HG03280 (cell line): ENCODE measurements around the gene KLF11.

ENCODE experiments used
- ATAC-seq: cut with Tn5 transposase; IDR thresholded peaks from one replicate; pipeline ENCODE4 v1.9.1; 2021; ENCODE audit warnings: mild to moderate bottlenecking, moderate library complexity; ENCODE audit not compliant: unreplicated experiment

The KLF11 gene

DNA sequence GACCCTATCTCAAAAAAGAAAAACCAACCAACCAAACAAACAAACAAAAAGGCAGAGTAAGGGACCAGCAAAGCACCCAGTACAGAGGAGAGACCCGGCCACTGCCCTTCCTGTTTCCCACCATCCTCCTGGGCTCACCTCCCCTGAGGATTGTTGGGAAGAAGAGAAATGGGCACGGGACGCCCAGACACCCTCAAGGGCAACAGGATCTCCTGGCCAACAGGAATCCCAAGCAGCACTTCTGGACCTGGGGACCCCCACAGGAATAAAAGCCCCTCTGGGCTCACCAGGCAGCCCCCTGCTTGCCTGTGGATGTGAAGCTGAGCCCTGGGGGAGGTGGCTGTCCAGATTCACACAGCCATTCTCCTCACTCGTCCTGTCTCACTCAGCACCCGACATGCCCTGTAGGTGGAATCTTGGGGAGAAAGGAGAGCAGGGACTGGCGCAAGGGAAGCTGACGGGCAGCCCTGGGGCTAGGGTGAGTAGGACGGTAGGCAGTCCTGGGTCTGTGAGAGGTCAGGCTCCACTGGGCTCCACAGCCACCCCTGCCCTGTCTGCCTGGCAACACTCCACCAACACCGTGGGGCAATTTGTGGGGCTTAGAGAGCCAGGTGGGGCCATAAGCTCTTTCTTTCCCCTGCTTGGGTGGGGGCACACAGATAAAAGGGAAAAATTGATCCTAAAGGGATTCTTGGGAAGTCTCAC is 18.0 kb downstream of the KLF11 start:
- no peak for ATAC-seq

DNA sequence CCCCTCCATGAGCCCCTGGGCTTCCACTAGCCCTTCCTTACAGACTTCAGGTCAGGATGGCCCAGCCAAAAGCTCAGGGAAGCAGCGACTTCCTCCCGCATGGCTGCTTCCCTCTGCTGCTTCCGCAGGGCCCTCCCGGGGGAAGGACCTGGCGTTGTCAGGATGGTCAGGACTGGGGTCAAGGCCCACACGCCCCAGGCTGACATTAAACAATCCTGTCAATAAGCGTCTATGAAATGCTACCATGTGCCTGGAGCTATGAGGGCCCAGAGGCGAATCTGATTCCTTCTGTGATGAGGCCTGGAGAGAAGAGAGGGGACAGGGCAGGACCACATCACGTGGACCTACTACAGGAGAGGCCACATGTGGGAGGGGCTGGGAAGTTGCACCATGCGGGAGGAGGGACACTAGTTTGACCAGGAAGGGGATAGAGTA is 19.6 kb downstream of the KLF11 start:
- ATAC-seq: no peak

DNA sequence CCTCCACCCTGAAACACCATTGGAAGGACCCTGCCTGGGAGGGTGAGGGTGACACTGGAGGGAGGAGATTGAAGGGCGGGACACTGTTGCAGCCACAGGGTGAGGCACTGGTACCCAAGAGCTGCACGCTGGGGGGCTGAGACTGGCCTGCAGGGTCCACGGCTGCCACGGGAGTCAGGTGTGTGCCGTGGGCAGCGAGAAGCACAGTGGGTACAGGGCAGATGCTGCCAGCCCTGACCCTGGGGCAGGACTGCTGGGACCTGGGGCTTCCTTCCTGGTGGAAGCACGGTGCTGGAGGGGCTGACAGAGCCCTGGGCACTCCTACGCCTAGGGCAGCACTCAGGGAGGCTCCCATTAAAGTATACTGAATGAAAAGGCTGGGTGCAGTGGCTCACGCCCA is 20.2 kb downstream of the KLF11 start:
- no peak for ATAC-seq

DNA sequence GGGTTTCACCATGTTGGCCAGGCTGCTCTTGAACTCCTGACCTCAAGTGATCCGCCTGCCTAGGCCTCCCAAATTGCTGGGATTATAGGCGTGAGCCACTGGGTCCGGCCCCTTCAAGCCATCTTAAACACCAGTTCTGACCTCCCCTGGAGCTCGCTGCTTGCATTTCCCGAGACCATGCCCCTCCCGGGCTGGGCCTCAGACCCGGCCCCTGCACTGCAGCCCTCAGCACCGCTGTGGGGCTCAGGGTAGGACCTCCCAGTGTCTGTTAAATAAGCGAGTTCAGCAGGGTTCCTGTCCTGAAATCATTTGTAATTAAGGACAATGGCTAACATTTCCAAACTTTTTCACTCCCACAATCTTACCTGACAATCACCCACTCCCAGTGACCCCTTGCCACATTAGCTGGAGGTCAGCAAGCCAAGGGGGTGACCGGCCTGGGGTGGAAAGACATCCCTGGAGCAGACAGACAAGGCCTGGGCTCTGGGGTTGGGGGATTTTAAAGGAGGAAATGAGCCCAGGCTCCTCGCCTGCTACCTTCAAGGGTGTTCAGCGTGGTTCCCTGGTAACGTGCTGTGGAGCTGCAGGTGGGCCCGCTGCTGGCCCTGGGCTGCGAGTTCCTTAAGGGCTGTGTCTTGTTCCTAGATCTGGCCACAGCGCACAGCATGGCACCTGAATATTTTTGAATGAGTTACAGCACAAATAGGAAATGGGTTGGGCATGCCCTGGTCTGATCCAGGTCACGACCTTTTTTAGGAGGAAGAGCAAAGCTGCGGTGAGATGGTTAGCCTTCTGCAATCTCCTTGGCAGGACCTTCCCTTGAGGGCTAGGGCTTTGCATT is 21.8 kb downstream of the KLF11 start:
- ATAC-seq: no peak

DNA sequence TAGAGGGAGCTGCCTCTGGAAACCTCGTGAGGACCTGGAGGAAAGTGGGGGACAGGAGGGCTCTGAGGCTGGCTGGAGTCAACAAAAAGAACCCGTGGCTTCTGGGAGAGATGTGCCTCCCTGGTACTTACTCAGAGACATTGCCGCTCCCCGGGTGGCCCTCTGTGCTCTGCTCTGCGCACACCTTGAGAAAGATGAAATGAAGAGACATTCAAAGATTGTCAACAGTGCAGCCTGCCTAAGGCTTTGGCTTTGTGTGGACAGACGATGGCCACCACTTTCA is 22.4 kb downstream of the KLF11 start:
- no peak for ATAC-seq

DNA sequence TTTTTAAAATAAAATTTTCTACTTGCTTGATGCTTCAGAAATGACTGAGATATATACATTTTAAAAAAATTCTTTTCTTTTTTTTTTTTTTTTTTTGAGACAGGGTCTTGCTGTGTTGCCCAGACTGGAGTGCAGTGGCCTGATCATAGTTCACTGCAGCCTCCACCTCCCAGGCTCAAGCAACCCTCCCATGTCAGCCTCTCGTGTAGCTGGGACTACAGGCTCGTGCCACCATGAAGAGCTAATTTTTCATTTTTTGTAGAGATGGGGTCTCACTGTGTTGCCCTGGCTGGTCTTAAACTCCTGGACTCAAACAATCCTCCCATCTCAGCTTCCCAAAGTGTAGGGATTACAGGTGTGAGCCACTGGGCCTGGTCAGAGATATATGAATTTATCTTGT is 24.0 kb downstream of the KLF11 start:
- no peak for ATAC-seq

DNA sequence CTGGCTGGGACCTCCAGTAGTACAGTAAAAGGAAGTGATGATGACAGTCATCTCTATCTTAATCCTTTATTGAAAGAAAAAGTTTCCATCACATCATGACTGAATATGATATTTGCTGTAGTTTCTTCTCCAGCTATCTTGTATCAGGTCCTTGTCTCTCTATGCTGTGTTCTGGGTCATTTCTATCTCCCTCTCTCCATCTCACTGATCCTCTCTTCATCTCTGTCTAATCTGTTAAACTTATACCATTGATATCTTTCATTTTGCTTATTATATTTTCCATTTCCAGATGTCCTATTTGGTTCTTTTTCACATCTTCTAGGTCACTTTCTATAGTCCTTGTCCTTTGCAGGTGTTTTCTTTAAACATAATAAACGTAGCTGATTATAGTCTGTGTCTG is 24.5 kb downstream of the KLF11 start:
- no peak for ATAC-seq

DNA sequence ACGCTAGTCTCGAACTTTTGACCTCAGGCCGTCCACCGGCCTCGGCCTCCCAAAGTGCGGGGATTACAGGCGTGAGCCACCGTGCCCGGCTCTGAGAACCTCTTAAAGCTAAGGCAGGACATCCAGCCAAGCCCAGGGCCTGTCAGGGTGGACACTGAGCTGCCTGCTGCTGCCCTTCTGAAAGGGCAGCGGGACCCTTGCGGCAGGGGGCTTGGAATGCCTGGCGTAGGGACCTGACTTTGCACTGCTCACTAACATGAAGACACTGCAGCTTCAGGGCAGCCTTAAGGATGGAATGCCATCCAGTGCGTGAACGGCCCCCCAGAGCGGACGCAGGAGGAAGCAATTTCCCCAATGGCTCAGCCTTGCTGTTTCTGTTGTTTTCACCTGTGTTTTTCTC is 27.8 kb downstream of the KLF11 start:
- ATAC-seq: no peak

DNA sequence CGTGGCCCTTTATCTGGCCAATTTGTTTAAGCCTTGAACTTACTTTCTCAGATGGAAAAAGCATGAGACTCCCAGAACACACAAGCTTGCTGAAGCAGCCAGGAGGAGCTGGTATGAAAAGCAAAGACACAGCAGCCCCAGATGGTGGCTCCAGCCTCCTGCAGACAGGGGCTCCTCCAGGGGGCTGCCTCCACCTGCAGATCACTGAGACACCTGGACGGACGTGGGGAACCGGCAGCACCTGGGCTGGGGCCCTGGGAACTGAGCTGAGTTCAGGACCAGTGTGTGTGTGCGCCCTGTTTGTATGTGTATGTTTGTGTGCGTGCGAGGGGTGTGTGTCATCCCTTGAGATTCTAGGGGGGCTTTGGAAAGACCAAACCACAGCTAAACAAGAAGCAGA is 28.2 kb downstream of the KLF11 start:
- no peak for ATAC-seq

DNA sequence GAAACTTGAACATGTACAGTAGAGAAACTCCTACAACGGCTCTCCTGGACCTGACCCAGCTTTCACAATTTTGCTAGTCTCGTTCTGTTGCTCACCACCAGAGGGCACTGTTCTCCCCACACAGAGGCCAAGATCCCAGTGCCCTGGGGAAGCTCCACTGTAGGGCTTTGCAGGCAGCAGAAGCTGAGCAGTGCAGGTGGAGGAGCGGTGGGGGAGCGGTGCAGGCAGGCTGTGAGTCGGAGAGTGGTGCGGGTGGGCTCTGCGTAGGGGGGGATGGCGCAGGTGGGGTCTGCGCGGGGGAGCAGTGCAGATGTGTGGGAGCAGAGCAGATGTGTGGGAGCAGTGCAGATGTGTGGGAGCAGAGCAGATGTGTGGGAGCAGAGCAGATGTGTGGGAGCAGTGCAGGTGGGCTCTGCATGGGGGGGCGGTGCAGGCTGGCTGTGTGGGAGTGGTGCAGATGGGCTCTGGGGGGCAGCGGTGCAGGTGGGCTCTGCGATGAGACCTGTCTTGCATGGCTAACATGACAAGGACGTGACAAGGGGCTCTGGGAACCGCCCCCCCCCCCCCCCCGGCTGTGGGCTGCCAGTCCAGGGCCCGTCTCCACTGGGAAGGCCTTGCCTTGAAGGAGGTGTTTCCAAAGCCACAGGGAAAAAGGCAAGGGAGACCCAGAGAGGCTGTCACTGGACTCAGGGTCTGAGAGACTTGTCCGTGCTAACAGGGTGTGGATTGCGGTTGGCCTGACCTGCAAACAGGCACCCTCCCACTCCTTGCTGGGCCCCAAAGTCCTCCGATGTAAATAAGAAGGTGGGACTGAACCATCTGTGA is 29.5 kb downstream of the KLF11 start:
- peak; percentile 83 for ATAC-seq

DNA sequence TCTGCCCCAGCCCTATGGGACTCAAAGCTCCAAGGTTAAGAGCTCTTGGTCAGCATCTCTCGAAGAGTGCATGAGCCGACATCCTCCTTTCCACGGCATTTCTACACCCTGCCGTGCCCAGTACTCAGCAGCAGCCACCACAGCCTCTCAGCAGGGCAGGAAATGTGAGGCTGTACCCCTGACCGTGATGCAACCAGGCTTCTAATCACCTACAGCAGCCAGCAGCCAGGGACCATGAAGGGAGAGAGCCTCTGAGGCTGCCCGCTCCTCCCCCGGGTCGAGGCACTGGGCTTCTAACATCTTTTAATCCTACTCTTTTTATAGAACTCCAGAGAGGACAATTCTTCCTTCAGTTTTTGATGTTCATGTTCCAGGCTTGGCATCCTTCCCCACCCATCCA is 30.4 kb downstream of the KLF11 start:
- ATAC-seq: no peak

DNA sequence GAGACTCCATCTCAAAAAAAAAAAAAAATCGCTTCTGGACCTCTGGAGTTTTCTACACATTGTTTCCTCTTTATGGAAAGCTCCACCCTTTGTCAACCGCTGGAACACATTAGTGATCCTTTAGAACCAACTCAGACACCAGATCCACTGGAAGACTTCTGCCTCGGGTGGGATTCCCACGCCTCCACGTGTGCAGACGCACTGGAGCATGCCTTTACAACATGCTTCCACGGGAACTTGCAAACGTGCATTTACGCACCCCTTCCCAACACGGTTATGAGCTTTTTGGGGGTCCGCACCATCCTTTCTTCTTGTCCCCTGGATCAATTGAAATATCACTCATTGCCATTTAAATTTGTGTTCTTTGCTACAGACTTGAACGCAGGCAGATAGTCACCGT is 31.8 kb downstream of the KLF11 start:
- ATAC-seq: no peak

DNA sequence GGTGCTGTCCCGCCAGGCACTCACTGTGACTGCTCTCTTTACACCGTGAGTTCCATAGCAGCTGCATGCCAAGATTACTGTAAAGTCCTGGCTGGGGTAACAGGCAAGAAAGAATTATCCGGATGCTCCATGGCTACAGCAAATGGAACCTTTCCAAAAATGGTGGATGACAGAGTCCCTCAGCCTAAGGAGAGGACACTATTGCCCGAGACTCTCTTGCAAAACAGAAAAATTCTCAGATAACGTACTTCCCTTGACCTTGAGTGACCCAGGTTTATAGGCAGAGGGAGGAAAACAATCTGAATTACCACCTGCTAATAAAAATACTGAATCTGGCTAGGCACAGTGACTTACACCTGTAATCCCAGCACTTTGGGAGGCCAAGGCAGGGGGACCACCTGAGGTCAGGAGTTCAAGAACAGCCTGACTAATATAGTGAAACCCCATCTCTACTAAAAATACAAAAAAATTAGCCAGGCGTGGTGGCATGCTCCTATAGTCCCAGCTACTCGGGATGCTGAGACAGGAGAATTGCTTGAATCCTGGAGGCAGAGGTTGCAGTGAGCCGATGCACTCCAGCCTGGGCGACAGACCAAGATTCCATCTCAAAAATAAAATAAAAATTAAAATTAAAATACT is 32.3 kb downstream of the KLF11 start:
- no peak for ATAC-seq

DNA sequence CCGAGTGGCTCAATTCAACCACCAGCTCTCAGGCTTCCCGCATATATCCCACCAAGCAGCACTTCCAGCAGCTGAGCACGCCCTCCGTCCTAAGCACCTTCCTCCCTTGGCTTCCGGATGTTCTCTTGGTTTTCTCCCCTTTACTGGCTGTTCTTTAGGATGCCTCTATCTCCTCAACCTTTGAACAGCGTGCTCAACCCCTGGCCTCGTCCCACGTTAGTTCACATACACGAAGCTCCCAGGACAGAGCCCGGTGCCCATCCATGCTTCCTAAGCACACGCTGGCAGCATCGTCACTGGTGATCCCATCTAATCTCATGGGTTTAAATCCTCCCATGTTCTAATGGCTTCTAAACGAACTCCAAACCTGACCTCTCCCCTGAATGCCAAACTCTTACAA is 33.2 kb downstream of the KLF11 start:
- ATAC-seq: no peak

DNA sequence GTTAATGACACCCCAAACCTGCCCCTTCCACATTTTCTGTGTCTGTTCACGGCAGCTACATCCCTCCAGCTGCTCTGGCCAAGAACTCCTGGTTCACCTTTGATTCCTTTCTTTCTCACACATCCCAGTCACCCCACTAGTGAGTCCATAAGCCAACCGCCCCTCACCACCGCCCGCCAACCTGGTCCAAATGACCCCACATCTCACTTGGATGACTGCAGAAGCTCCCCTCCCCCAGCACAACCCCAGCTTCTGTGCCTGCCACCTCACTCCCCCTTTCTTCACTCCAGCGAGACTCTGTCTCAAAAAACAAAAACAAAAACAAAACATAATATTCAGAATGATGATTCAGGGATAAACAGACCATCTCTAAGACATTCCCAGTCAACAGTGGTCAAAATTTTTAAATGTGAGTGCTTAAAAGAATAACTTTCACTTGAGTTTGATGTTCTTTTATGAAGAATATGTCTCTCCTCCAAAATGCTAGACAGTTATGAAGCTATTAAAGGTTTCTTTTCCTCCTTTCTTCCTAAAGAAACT is 33.7 kb downstream of the KLF11 start:
- no peak for ATAC-seq

DNA sequence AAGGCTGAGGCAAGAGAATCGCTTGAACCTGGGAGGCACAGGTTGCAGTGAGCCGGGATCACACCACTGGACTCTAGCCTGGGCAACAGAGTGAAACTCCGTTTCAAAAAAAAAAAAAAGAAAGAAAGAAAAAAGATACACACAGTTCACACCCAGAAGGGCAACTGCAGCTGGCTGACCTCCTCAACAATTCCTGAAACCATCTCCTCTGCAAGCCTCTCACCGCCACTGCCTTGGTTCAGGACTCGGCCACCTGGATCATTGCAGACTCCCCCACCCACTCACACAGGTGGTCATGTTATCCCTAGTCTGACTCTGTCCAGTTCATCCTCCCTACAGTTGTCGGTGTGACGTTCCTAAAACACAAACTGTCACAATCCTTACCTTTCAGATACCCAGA is 34.7 kb downstream of the KLF11 start:
- no peak for ATAC-seq

DNA sequence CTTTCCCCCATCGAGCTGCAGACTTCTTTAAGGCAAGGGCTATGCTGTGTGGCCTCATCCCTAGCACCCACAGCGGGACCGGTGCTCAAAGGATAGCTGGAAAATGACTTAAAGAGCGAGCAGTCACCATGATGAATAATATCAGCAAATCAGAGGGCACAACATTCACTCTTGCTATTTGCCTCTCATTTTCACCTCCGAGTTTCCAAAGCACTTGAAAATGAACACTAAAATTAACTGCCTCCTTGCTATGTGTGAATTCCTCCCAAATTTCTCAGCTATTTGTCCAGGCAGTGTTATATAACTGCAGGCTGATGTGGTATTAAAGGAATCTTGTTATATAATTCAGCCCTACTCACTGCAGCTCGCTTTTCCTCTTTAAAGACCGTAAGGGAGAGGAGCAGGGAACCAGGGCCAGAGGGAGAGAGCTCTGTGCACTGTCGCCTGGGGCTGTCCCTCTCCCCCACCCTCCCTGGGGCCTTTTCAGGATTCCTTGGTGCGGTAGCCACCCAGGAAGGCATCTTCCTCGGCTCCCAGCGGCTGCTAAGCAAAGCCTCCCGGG is 35.4 kb downstream of the KLF11 start:
- ATAC-seq: no peak

DNA sequence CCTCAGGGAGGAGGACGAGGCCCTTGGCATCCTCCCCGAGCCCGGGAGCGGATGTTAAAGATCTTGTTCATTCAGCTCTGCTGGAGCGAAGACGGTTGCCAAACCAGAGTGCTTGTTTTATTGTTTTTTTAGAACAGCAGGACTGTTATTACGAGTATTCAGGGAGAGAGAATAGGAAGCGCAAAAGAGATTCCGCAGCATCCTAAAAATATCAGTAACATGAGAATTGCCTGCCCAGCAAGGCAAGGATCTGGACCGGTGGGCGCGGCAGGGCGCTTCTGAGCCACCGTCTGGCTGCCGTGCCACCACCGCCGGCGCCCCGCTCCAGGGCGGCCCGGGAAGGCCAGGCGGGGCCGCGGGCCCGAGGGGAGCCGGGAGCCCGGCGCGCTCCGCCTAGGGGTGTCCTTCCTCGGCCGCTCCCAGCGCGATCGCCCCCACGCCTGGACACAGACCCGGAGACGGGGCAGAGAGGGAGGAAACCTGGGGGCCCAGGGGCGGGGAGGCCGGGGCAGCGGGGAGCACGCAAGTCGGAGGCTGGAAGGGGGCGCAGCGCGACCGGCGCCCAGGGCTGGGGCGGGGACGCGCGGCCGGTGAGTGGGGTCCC is 36.0 kb downstream of the KLF11 start:
- peak; percentile 18 for ATAC-seq

DNA sequence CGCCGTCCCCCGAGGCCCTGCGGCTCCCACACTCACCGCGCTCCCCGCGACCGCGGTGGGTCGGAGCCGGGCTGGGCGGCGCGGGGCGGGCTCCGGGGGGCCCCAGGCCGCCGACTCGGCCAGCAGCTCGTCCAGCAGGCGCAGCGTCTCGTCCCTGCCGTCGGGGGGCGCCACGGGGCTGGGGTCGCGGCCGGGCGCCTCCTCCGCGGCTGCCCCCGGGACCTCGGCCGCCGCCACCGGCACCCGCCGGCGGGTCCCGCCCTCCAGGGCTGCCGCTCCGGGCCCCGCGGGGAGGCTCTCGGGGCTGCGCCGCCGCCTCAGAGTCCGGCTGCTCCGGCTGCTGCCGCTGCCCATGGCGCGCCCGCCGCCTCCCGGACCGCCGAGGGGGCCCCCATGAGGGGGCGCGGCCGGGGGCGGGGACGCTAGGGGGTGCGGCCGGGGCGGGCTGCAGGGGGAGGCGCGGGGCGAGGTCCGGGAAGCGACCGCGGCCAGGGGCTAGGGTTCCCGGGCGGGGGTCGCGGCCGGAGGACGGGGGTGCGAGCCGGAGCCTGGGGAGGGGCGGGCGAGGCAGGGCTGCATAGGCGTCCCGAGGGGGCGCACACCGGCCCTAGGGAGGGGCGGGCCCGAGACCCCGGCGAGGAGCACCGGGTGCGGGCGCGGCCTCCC is 36.7 kb downstream of the KLF11 start, which contains the start of gene CYS1:
TSS of gene CYS1 (minus strand) at position 542 of the 666 bp plus-strand sequence. CDS start at position 354, 188 bp downstream.
- ATAC-seq: peak; percentile 27
